H1 (cell line): ENCODE data around the gene CISTR. TPM values are rescaled to one million over a fixed set of nuclear protein-coding genes. Genes with fewer than 3 reads are reported as not detected.

ENCODE experiments used
- CTCF ChIA-PET: fragments of 300-600 bp; sonication (Branson Sonifier 250); formaldehyde crosslinking; loops from one replicate; lab custom pipeline; 2021; ENCODE audit not compliant: partially characterized antibody; lab: Charles Lee
- POLR2A ChIA-PET: fragments of 300-600 bp; sonication (Branson Sonifier 250); formaldehyde crosslinking; loops from one replicate; lab custom pipeline; 2021; ENCODE audit warnings: inconsistent platforms; ENCODE audit not compliant: partially characterized antibody; lab: Charles Lee
- DNase-seq, 2 experiments: peaks; one replicate each; pipeline versions ENCODE4 v3.0.0 to v3.0.0-alpha.2; 2010 to 2022; ENCODE audit warnings: low spot score in 2 of 2, low read depth in 1 of 2, mixed read lengths in 1 of 2
- FAIRE-seq: peaks from 2 replicates; lab custom pipeline; 2011; peaks lifted over from hg19 to GRCh38; lab: Jason Lieb, UNC
- H2AFZ ChIP-seq: 2 replicates; pipeline ENCODE4 v1.8.1; 2012; ENCODE audit warnings: low read length, inconsistent platforms
- H2AK5ac ChIP-seq: 2 replicates; pipeline ENCODE4 v1.6.1; 2013; ENCODE audit warnings: low read depth, low read length
- H2BK120ac ChIP-seq: replicated peaks from 2 replicates; pipeline ENCODE3; 2013; ENCODE audit warnings: low read depth, low read length, inconsistent platforms
- H2BK12ac ChIP-seq: 2 replicates; pipeline ENCODE4 v1.6.1; 2013; ENCODE audit warnings: low read depth, low read length
- H2BK15ac ChIP-seq: 2 replicates; pipeline ENCODE4 v1.6.1; 2013; ENCODE audit warnings: low read length
- H2BK20ac ChIP-seq: 2 replicates; pipeline ENCODE4 v1.6.1; 2013; ENCODE audit warnings: low read length
- H2BK5ac ChIP-seq: 2 replicates; pipeline ENCODE4 v1.6.1; 2013; ENCODE audit warnings: low read depth, low read length
- H3K14ac ChIP-seq: 2 replicates; pipeline ENCODE4 v1.6.1; 2013; ENCODE audit warnings: inconsistent platforms; ENCODE audit not compliant: insufficient read length
- H3K18ac ChIP-seq: 2 replicates; pipeline ENCODE4 v1.6.1; 2013; ENCODE audit warnings: low read length; ENCODE audit errors: extremely low read depth
- H3K23ac ChIP-seq: 2 replicates; pipeline ENCODE4 v1.6.1; 2013; ENCODE audit warnings: inconsistent platforms; ENCODE audit not compliant: insufficient read length
- H3K23me2 ChIP-seq: 2 replicates; pipeline ENCODE4 v1.6.1; 2013; ENCODE audit warnings: low read depth, low read length
- H3K27ac ChIP-seq: 2 replicates; pipeline ENCODE4 v1.6.1; 2011; ENCODE audit warnings: low read depth, low read length, inconsistent platforms
- H3K27me3 ChIP-seq, 4 experiments: replicated peaks in 1 of 4; 1 replicate in 1 of 4; 2 replicates in 3 of 4; pipeline versions ENCODE4 v1.6.1 to v1.8.1; 2011 to 2013; ENCODE audit warnings: low read length in 3 of 4, mild to moderate bottlenecking in 3 of 4, inconsistent platforms in 2 of 4, mixed read lengths in 2 of 4, moderate library complexity in 1 of 4; ENCODE audit not compliant: control insufficient read depth in 3 of 4, insufficient read depth in 3 of 4; ENCODE audit errors: extremely low read depth in 1 of 4
- H3K36me3 ChIP-seq, 4 experiments: 2 replicates each; pipeline versions ENCODE4 v1.6.1 to v1.8.1; 2011 to 2013; ENCODE audit warnings: mild to moderate bottlenecking in 4 of 4, low read length in 3 of 4, moderate library complexity in 2 of 4, control low read depth in 1 of 4, inconsistent platforms in 1 of 4; ENCODE audit not compliant: insufficient read depth in 4 of 4, control insufficient read depth in 2 of 4
- H3K4ac ChIP-seq: replicated peaks from 2 replicates; pipeline ENCODE3; 2013; ENCODE audit warnings: low read length, low read depth, mixed read lengths, inconsistent platforms; ENCODE audit not compliant: insufficient read length
- H3K4me1 ChIP-seq, 4 experiments: replicated peaks in 1 of 4; 1 replicate in 1 of 4; 2 replicates in 3 of 4; pipeline versions ENCODE4 v1.6.1 to v1.8.1; 2011 to 2013; ENCODE audit warnings: low read length in 3 of 4, inconsistent platforms in 2 of 4, mixed read lengths in 1 of 4; ENCODE audit not compliant: insufficient read depth in 4 of 4, control insufficient read depth in 3 of 4
- H3K4me2 ChIP-seq, 2 experiments: 2 replicates each; pipeline versions ENCODE4 v1.6.1 to v1.8.1; 2011 to 2013; ENCODE audit warnings: low read depth in 2 of 2, low read length in 2 of 2, control low read depth in 1 of 2, inconsistent platforms in 1 of 2, mild to moderate bottlenecking in 1 of 2; ENCODE audit not compliant: insufficient read depth in 1 of 2
- H3K4me3 ChIP-seq, 4 experiments: fragments of 200-600, 300-600 bp in 1 of 4; sonication (generic), shearing (Covaris generic), sonication (Bioruptor Twin) in 1 of 4; 2 replicates each; pipeline versions ENCODE4 v1.5.1 to v1.8.1; 2011 to 2016; ENCODE audit warnings: low read length in 4 of 4, low read depth in 3 of 4, control low read depth in 2 of 4, inconsistent platforms in 2 of 4, mild to moderate bottlenecking in 2 of 4, mixed read lengths in 1 of 4, moderate library complexity in 1 of 4; ENCODE audit not compliant: insufficient read depth in 2 of 4; ENCODE audit errors: extremely low read depth in 1 of 4
- H3K56ac ChIP-seq: replicated peaks from 2 replicates; pipeline ENCODE3; 2013; ENCODE audit warnings: low read depth, mild to moderate bottlenecking, mixed read lengths, low read length, inconsistent platforms; ENCODE audit not compliant: insufficient read length
- H3K79me1 ChIP-seq: 2 replicates; pipeline ENCODE4 v1.6.1; 2013; ENCODE audit warnings: low read depth, low read length, control low read depth
- H3K79me2 ChIP-seq, 2 experiments: 2 replicates each; pipeline versions ENCODE4 v1.6.1 to v1.8.1; 2012 to 2013; ENCODE audit warnings: low read length in 2 of 2, mild to moderate bottlenecking in 2 of 2, inconsistent platforms in 1 of 2; ENCODE audit not compliant: insufficient read depth in 2 of 2, control insufficient read depth in 1 of 2
- H3K9ac ChIP-seq, 4 experiments: replicated peaks in 1 of 4; 1 replicate in 1 of 4; 2 replicates in 3 of 4; pipeline versions ENCODE4 v1.6.1 to v1.8.1; 2011 to 2013; ENCODE audit warnings: low read depth in 3 of 4, low read length in 3 of 4, control low read depth in 2 of 4, mild to moderate bottlenecking in 2 of 4, moderate library complexity in 2 of 4, inconsistent platforms in 1 of 4; ENCODE audit errors: extremely low read depth in 1 of 4
- H3K9me3 ChIP-seq, 2 experiments: 2 replicates each; pipeline versions ENCODE4 v1.6.1 to v1.8.1; 2012 to 2013; ENCODE audit warnings: mild to moderate bottlenecking in 2 of 2, moderate library complexity in 2 of 2, control low read depth in 1 of 2, inconsistent platforms in 1 of 2, low read depth in 1 of 2, low read length in 1 of 2, mixed read lengths in 1 of 2; ENCODE audit not compliant: insufficient read depth in 2 of 2
- H4K20me1 ChIP-seq, 2 experiments: replicated peaks in 1 of 2; 2 replicates each; pipeline versions ENCODE3 to v1.8.1; 2011 to 2013; ENCODE audit warnings: inconsistent platforms in 2 of 2, low read length in 2 of 2, mild to moderate bottlenecking in 1 of 2; ENCODE audit not compliant: insufficient read depth in 2 of 2, control insufficient read depth in 1 of 2
- H4K5ac ChIP-seq: 2 replicates; pipeline ENCODE4 v1.6.1; 2013; ENCODE audit warnings: low read length, low read depth, mixed read lengths, inconsistent platforms; ENCODE audit not compliant: insufficient read length
- H4K8ac ChIP-seq: 2 replicates; pipeline ENCODE4 v1.8.0; 2013; ENCODE audit warnings: mild to moderate bottlenecking, moderate library complexity, low read length, inconsistent platforms; ENCODE audit not compliant: insufficient read depth; ENCODE audit errors: extremely low read depth
- H4K91ac ChIP-seq: replicated peaks from 2 replicates; pipeline ENCODE3; 2013; ENCODE audit warnings: low read length, mixed read lengths, inconsistent platforms; ENCODE audit not compliant: insufficient read length
- ATF3 ChIP-seq: IDR thresholded peaks from 2 replicates; pipeline ENCODE4 v1.6.1; 2011; ENCODE audit warnings: low read depth, mild to moderate bottlenecking, low read length; ENCODE audit not compliant: insufficient read depth
- BCL11A ChIP-seq, 2 experiments: IDR thresholded peaks; one replicate each; pipeline ENCODE4 v1.6.1; 2011; ENCODE audit warnings: low read depth in 2 of 2, low read length in 2 of 2, mild to moderate bottlenecking in 2 of 2
- BRCA1 ChIP-seq: IDR thresholded peaks from 2 replicates; pipeline ENCODE4 v1.6.1; 2012; ENCODE audit warnings: low read depth, low read length, improper control_type of control experiment
- CBX5 ChIP-seq: fragments of 300-800, 300-1000 bp; sonication (generic); IDR thresholded peaks from 2 replicates; pipeline ENCODE4 v1.7.1; 2016; ENCODE audit warnings: antibody characterized with exemption, low read length, low read depth
- CREB1 ChIP-seq: IDR thresholded peaks from 2 replicates; pipeline ENCODE4 v1.6.1; 2012; ENCODE audit warnings: inconsistent platforms
- CTCF ChIP-seq, 3 experiments: IDR thresholded peaks; 1 replicate in 2 of 3; 2 replicates in 1 of 3; pipeline versions ENCODE4 v1.5.1 to v1.6.1; 2011; ENCODE audit warnings: low read length in 3 of 3, mild to moderate bottlenecking in 3 of 3, inconsistent platforms in 2 of 3, low read depth in 1 of 3, moderate library complexity in 1 of 3; ENCODE audit not compliant: insufficient read depth in 1 of 3; ENCODE audit errors: control extremely low read depth in 1 of 3
- GTF2F1 ChIP-seq: IDR thresholded peaks from 2 replicates; pipeline ENCODE4 v1.6.1; 2012; ENCODE audit warnings: low read depth, low read length, improper control_type of control experiment, borderline replicate concordance
- KDM5A ChIP-seq: fragments of 200-600 bp; IDR thresholded peaks from 2 replicates; pipeline ENCODE4 v1.7.1; 2012; ENCODE audit warnings: mild to moderate bottlenecking, low read length, inconsistent platforms, mixed read lengths
- NRF1 ChIP-seq: IDR thresholded peaks from 2 replicates; pipeline ENCODE4 v1.6.1; 2011; ENCODE audit warnings: mild to moderate bottlenecking, low read depth, low read length, improper control_type of control experiment
- PHF8 ChIP-seq: fragments of 200-600 bp; sonication (generic); conservative IDR thresholded peaks from 2 replicates; pipeline ENCODE4 v1.7.1; 2012; ENCODE audit warnings: low read depth, mild to moderate bottlenecking, inconsistent platforms, low read length, moderate library complexity
- POU5F1 ChIP-seq: IDR thresholded peaks from 2 replicates; pipeline ENCODE4 v1.6.1; 2011; ENCODE audit warnings: low read depth, mild to moderate bottlenecking, low read length, moderate library complexity
- RNF2 ChIP-seq: fragments of 200-900, 300-1000 bp; sonication (generic); IDR thresholded peaks from 2 replicates; pipeline ENCODE4 v1.7.1; 2016; ENCODE audit warnings: borderline replicate concordance, low read depth, mild to moderate bottlenecking, antibody characterized with exemption, low read length; ENCODE audit not compliant: poor library complexity, severe bottlenecking; ENCODE audit errors: missing control alignments
- polyA plus RNA-seq, 7 experiments: library from polyadenylated mRNA; depleted of rRNA in 3 of 7; stranded (reverse) in 5 of 7; unstranded in 2 of 7; fragments of >200 nt in 5 of 7; fragments of 200-250 nt in 2 of 7; gene quantifications; 1 replicate in 5 of 7; 2 replicates in 1 of 7; 4 replicates in 1 of 7; pipeline versions ENCODE4 v1.2.1 to v1.2.3, GENCODE V29; 2011 to 2013; ENCODE audit warnings: missing spikeins in 2 of 7, mixed read lengths in 2 of 7
- total RNA-seq: library from RNA; stranded (reverse); fragmentation: NEBNext Ultra II Directional; extraction: Animal tissue kit (Norgen Biotek cat#: 25700); gene quantifications from 2 replicates; pipeline ENCODE4 v1.2.1, GENCODE V29; 2021

Gene CISTR
- total and polyA plus RNA-seq, 2 of the 8 experiments (the other 6 are each of a cell fraction or from before 2014, with no cell fraction given) = not detected

- Histone ChIP-seq H3K79me1 (no peaks in the 10 kb centered on the region), H3K18ac (no peak overlapping the region), H2BK12ac (no peak overlapping the region), H3K27ac (no peak overlapping the region), H4K20me1 (no peaks in the 10 kb centered on the region), H3K4me3 (no peak overlapping the region), H3K14ac (no peak overlapping the region), H3K23ac (no peak overlapping the region), H2AK5ac (no peak overlapping the region), H3K36me3 (no peaks in the 10 kb centered on the region), H2BK120ac (no peak overlapping the region), H2AFZ (no peak overlapping the region), H3K9ac (no peak overlapping the region), H3K23me2 (peaks cover 2% of the 10 kb centered on the region; the same call in 1 of the 2 replicates), H4K8ac (no peak overlapping the region), H3K27me3 (peaks cover 0 to 23% (median 10%) of the 10 kb centered on the region in 4 experiments; a peak in 4 of 7 replicates), H3K4me2 (no peak overlapping the region), H3K4ac (no peak overlapping the region), H4K5ac (no peak overlapping the region), H2BK5ac (no peak overlapping the region), H3K56ac (no peak overlapping the region), H3K4me1 (peaks cover 1 to 6% (median 4%) of the 10 kb centered on the region in 4 experiments; a peak in 6 of 7 replicates), H2BK20ac (no peak overlapping the region), H4K91ac (no peak overlapping the region), H2BK15ac (no peak overlapping the region), H3K79me2 (no peaks in the 10 kb centered on the region), H3K9me3 (no peaks in the 10 kb centered on the region)
- ChIA-PET CTCF (interaction anchor here (0.6 to 1.6 kb wide), 7 partner anchors 15 to 440 kb away, joined by 3 to 11 read pairs (median 3); no protein-coding TSS in a partner anchor), POLR2A (interaction anchor here (0.8 kb wide), 1 partner anchor 85 kb away, joined by 3 read pairs; the partner anchor contains the start of gene ATP5MC2)
- FAIRE-seq = no peak
- no peak for DNase-seq
- TF ChIP-seq PHF8 (no peak), POU5F1 (no peak), NRF1 (no peak), BCL11A (IDR thresholded peaks at IDR 0.05; ENCODE audit: low read depth in 2 of 2, low read length in 2 of 2) (no peak), ATF3 (no peak), KDM5A (no peak), CTCF (IDR thresholded peaks at IDR 0.05; ENCODE audit: control extremely low read depth in 1 of 3, insufficient read depth in 1 of 3, low read depth in 1 of 3, low read length in 3 of 3) (no peak), CBX5 (no peak), GTF2F1 (no peak), RNF2 (no peak), CREB1 (no peak), BRCA1 (no peak)
Observed at GRCh38 chr12:53761306-53761705, 9.5 kb upstream of the CISTR start.
